HEK293 (cell line): ENCODE measurements around the gene CATSPERD.

Experiments used
- BCL6B ChIP-seq: fragments of 450-650 bp; formaldehyde crosslinking; IDR thresholded peaks from 2 replicates; pipeline ENCODE4 v1.5.1; 2017; ENCODE audit warnings: missing biosample characterization, missing genetic modification characterization
- KLF9 ChIP-seq: fragments of 450-650 bp; formaldehyde crosslinking; IDR thresholded peaks from 2 replicates; pipeline ENCODE4 v1.5.1; 2016; ENCODE audit warnings: missing biosample characterization, missing genetic modification characterization, low read depth
- MEIS1 ChIP-seq: sonication (generic); formaldehyde crosslinking; IDR thresholded peaks from 2 replicates; pipeline ENCODE4 v1.8.1; 2022; ENCODE audit warnings: missing genetic modification reagents, mild to moderate bottlenecking, borderline replicate concordance
- PRDM6 ChIP-seq: fragments of 450-650 bp; formaldehyde crosslinking; IDR thresholded peaks from 2 replicates; pipeline ENCODE4 v1.5.1; 2017; ENCODE audit warnings: missing biosample characterization, missing genetic modification characterization
- RBAK ChIP-seq: fragments of 450-650 bp; formaldehyde crosslinking; IDR thresholded peaks from 2 replicates; pipeline ENCODE4 v1.5.1; 2016; ENCODE audit warnings: missing biosample characterization, missing genetic modification characterization
- SALL2 ChIP-seq: fragments of 450-650 bp; formaldehyde crosslinking; IDR thresholded peaks from 2 replicates; pipeline ENCODE4 v1.5.0; 2017; ENCODE audit warnings: missing biosample characterization, mild to moderate bottlenecking, missing genetic modification characterization, borderline replicate concordance
- SETDB1 ChIP-seq: IDR thresholded peaks from one replicate; pipeline ENCODE4 v1.6.1; 2017; ENCODE audit warnings: mild to moderate bottlenecking, low read length, moderate library complexity, mixed read lengths; ENCODE audit not compliant: insufficient read length
- YY1 ChIP-seq: fragments of 450-650 bp; formaldehyde crosslinking; IDR thresholded peaks from 2 replicates; pipeline ENCODE4 v1.5.1; 2018; ENCODE audit warnings: missing biosample characterization, missing genetic modification characterization
- ZBTB7A ChIP-seq: fragments of 450-650 bp; formaldehyde crosslinking; IDR thresholded peaks from 2 replicates; pipeline ENCODE4 v1.5.1; 2016; ENCODE audit warnings: low read depth, missing biosample characterization, missing genetic modification characterization
- ZFHX2 ChIP-seq: fragments of 450-650 bp; formaldehyde crosslinking; conservative IDR thresholded peaks from 2 replicates; pipeline ENCODE4 v1.5.1; 2016; ENCODE audit warnings: missing biosample characterization, missing genetic modification characterization
- ZFP69B ChIP-seq: fragments of 450-650 bp; formaldehyde crosslinking; IDR thresholded peaks from 2 replicates; pipeline ENCODE4 v1.5.1; 2016; ENCODE audit warnings: missing biosample characterization, missing genetic modification characterization
- ZNF19 ChIP-seq: fragments of 450-650 bp; formaldehyde crosslinking; IDR thresholded peaks from 2 replicates; pipeline ENCODE4; 2016; ENCODE audit warnings: missing biosample characterization, missing genetic modification characterization, low read depth
- ZNF211 ChIP-seq: fragments of 450-650 bp; formaldehyde crosslinking; IDR thresholded peaks from 2 replicates; pipeline ENCODE4 v1.5.1; 2016; ENCODE audit warnings: low read depth, missing biosample characterization, missing genetic modification characterization
- ZNF214 ChIP-seq: fragments of 450-650 bp; formaldehyde crosslinking; IDR thresholded peaks from 2 replicates; pipeline ENCODE4 v1.5.1; 2017; ENCODE audit warnings: missing biosample characterization, mild to moderate bottlenecking, missing genetic modification characterization, borderline replicate concordance
- ZNF423 ChIP-seq: fragments of 450-650 bp; formaldehyde crosslinking; IDR thresholded peaks from 2 replicates; pipeline ENCODE4 v1.5.1; 2016; ENCODE audit warnings: missing biosample characterization, missing genetic modification characterization
- ZNF426 ChIP-seq: fragments of 450-650 bp; formaldehyde crosslinking; IDR thresholded peaks from 2 replicates; pipeline ENCODE4 v1.5.1; 2017; ENCODE audit warnings: missing biosample characterization, missing genetic modification characterization, mild to moderate bottlenecking, inconsistent platforms, moderate library complexity
- ZNF48 ChIP-seq: fragments of 450-650 bp; formaldehyde crosslinking; IDR thresholded peaks from 2 replicates; pipeline ENCODE4 v1.5.1; 2016; ENCODE audit warnings: missing biosample characterization, missing genetic modification characterization
- ZNF558 ChIP-seq: fragments of 450-650 bp; formaldehyde crosslinking; IDR thresholded peaks from 2 replicates; pipeline ENCODE4 v1.5.1; 2016; ENCODE audit warnings: missing biosample characterization, missing genetic modification characterization
- ZNF624 ChIP-seq: fragments of 450-650 bp; formaldehyde crosslinking; IDR thresholded peaks from 2 replicates; pipeline ENCODE4 v1.5.1; 2017; ENCODE audit warnings: missing biosample characterization, missing genetic modification characterization
- ZNF645 ChIP-seq: fragments of 450-650 bp; formaldehyde crosslinking; IDR thresholded peaks from 2 replicates; pipeline ENCODE4; 2016; ENCODE audit warnings: missing biosample characterization, missing genetic modification characterization
- ZNF664 ChIP-seq: fragments of 450-650 bp; formaldehyde crosslinking; IDR thresholded peaks from 2 replicates; pipeline ENCODE4 v1.5.1; 2016; ENCODE audit warnings: missing biosample characterization, missing genetic modification characterization
- ZNF701 ChIP-seq: fragments of 450-650 bp; formaldehyde crosslinking; IDR thresholded peaks from 2 replicates; pipeline ENCODE4 v1.5.1; 2016; ENCODE audit warnings: missing biosample characterization, missing genetic modification characterization
- TF ChIP-seq, protein P1 (sequence below): fragments of 450-650 bp; formaldehyde crosslinking; IDR thresholded peaks from 2 replicates; pipeline ENCODE4 v1.5.1; 2017; ENCODE audit warnings: missing biosample characterization, missing genetic modification characterization
- TF ChIP-seq, protein P2 (sequence below): fragments of 450-650 bp; formaldehyde crosslinking; IDR thresholded peaks from 2 replicates; pipeline ENCODE4 v1.5.1; 2016; ENCODE audit warnings: missing biosample characterization, missing genetic modification characterization
- TF ChIP-seq, protein P3 (sequence below): fragments of 450-650 bp; formaldehyde crosslinking; IDR thresholded peaks from 2 replicates; pipeline ENCODE4 v1.5.1; 2016; ENCODE audit warnings: missing biosample characterization, missing genetic modification characterization, borderline replicate concordance
- TF ChIP-seq, protein P4 (sequence below): fragments of 450-650 bp; formaldehyde crosslinking; IDR thresholded peaks from 2 replicates; pipeline ENCODE4 v1.5.1; 2017; ENCODE audit warnings: missing biosample characterization, mild to moderate bottlenecking, missing genetic modification characterization, moderate library complexity
- TF ChIP-seq, protein P5 (sequence below): fragments of 450-650 bp; formaldehyde crosslinking; IDR thresholded peaks from 2 replicates; pipeline ENCODE4 v1.5.1; 2016; ENCODE audit warnings: missing biosample characterization, missing genetic modification characterization

The CATSPERD gene

DNA sequence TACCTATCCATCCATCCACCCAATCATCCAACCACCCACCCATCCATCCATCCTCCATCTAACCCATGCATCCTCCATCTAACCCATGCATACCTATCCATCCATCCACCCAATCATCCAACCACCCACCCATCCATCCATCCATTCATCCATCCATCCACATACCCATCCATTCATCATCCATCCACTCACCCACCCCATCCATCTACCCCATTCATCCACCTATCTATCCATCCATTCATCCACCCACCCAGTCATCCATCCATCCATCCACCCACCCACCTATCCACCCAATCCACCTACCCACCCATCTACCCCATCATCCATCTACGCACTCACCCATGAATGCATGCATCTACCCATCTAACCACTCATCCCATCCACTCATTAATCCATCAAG is 46.7 kb upstream of the CATSPERD start (continued):
- no peak for TF ChIP-seq ZFP69B
- TF ChIP-seq, protein P1, sequence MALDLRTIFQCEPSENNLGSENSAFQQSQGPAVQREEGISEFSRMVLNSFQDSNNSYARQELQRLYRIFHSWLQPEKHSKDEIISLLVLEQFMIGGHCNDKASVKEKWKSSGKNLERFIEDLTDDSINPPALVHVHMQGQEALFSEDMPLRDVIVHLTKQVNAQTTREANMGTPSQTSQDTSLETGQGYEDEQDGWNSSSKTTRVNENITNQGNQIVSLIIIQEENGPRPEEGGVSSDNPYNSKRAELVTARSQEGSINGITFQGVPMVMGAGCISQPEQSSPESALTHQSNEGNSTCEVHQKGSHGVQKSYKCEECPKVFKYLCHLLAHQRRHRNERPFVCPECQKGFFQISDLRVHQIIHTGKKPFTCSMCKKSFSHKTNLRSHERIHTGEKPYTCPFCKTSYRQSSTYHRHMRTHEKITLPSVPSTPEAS = no peak
- TF ChIP-seq SETDB1 = no peak
- TF ChIP-seq ZNF214 = no peak
- TF ChIP-seq ZNF624 = no peak
- 0 out of 2 replicates have a peak, but pooled peaks have one; percentile 35 for TF ChIP-seq ZNF645
- no peak for TF ChIP-seq ZNF211
- TF ChIP-seq, protein P2, sequence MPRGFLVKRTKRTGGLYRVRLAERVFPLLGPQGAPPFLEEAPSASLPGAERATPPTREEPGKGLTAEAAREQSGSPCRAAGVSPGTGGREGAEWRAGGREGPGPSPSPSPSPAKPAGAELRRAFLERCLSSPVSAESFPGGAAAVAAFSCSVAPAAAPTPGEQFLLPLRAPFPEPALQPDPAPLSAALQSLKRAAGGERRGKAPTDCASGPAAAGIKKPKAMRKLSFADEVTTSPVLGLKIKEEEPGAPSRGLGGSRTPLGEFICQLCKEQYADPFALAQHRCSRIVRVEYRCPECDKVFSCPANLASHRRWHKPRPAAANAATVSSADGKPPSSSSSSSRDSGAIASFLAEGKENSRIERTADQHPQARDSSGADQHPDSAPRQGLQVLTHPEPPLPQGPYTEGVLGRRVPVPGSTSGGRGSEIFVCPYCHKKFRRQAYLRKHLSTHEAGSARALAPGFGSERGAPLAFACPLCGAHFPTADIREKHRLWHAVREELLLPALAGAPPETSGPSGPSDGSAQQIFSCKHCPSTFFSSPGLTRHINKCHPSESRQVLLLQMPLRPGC (tag by site-specific recombination) = no peak
- TF ChIP-seq ZFHX2 (tag by site-specific recombination) = peak; percentile 82
- TF ChIP-seq, protein P3, sequence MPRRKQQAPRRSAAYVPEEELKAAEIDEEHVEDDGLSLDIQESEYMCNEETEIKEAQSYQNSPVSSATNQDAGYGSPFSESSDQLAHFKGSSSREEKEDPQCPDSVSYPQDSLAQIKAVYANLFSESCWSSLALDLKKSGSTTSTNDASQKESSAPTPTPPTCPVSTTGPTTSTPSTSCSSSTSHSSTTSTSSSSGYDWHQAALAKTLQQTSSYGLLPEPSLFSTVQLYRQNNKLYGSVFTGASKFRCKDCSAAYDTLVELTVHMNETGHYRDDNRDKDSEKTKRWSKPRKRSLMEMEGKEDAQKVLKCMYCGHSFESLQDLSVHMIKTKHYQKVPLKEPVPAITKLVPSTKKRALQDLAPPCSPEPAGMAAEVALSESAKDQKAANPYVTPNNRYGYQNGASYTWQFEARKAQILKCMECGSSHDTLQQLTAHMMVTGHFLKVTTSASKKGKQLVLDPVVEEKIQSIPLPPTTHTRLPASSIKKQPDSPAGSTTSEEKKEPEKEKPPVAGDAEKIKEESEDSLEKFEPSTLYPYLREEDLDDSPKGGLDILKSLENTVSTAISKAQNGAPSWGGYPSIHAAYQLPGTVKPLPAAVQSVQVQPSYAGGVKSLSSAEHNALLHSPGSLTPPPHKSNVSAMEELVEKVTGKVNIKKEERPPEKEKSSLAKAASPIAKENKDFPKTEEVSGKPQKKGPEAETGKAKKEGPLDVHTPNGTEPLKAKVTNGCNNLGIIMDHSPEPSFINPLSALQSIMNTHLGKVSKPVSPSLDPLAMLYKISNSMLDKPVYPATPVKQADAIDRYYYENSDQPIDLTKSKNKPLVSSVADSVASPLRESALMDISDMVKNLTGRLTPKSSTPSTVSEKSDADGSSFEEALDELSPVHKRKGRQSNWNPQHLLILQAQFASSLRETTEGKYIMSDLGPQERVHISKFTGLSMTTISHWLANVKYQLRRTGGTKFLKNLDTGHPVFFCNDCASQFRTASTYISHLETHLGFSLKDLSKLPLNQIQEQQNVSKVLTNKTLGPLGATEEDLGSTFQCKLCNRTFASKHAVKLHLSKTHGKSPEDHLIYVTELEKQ (tag by site-specific recombination) = no peak
- TF ChIP-seq ZNF701 (tag by site-specific recombination) = no peak
- TF ChIP-seq ZNF426 (tag by site-specific recombination) = no peak
- TF ChIP-seq, protein P4, sequence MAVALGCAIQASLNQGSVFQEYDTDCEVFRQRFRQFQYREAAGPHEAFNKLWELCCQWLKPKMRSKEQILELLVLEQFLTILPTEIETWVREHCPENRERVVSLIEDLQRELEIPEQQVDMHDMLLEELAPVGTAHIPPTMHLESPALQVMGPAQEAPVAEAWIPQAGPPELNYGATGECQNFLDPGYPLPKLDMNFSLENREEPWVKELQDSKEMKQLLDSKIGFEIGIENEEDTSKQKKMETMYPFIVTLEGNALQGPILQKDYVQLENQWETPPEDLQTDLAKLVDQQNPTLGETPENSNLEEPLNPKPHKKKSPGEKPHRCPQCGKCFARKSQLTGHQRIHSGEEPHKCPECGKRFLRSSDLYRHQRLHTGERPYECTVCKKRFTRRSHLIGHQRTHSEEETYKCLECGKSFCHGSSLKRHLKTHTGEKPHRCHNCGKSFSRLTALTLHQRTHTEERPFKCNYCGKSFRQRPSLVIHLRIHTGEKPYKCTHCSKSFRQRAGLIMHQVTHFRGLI (tag by site-specific recombination) = no peak
- TF ChIP-seq MEIS1 (CRISPR knock-in tag) = no peak
- TF ChIP-seq ZNF664 (tag by site-specific recombination) = no peak
- no peak for TF ChIP-seq PRDM6
- TF ChIP-seq KLF9 (tag by site-specific recombination) = no peak
- 0 out of 2 replicates have a peak, but pooled peaks have one; percentile 31 for TF ChIP-seq ZBTB7A (tag by site-specific recombination)
- no peak for TF ChIP-seq YY1
- no peak for TF ChIP-seq ZNF48 (tag by site-specific recombination)
- TF ChIP-seq ZNF423 = no peak
- no peak for TF ChIP-seq SALL2 (tag by site-specific recombination)
- no peak for TF ChIP-seq BCL6B (tag by site-specific recombination)
- no peak for TF ChIP-seq ZNF558
- TF ChIP-seq, protein P5, sequence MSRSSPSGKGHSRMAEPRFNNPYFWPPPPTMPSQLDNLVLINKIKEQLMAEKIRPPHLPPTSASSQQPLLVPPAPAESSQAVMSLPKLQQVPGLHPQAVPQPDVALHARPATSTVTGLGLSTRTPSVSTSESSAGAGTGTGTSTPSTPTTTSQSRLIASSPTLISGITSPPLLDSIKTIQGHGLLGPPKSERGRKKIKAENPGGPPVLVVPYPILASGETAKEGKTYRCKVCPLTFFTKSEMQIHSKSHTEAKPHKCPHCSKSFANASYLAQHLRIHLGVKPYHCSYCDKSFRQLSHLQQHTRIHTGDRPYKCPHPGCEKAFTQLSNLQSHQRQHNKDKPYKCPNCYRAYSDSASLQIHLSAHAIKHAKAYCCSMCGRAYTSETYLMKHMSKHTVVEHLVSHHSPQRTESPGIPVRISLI (tag by site-specific recombination) = no peak
- TF ChIP-seq RBAK (tag by site-specific recombination) = no peak
- TF ChIP-seq ZNF19 (tag by site-specific recombination) = no peak
